A549 (cell line): ENCODE data around the gene DUSP10. TPM values are rescaled to one million over a fixed set of nuclear protein-coding genes. Genes with fewer than 3 reads are reported as not detected.

Experiments
- ATAC-seq, 2 experiments: fragments of 200-7000 bp in 1 of 2; fragments of >200 bp in 1 of 2; cut with Nextera tagmentation in 1 of 2; cut with Tn5 transposase in 1 of 2; 3 replicates each; pipeline versions ENCODE4 v1.8.0 to v1.9.1; 2018 to 2020; ENCODE audit warnings: mild to moderate bottlenecking in 1 of 2, moderate library complexity in 1 of 2
- CTCF ChIA-PET: fragments of 300-600 bp; sonication (Branson Sonifier 250); formaldehyde crosslinking; extraction: SDS; loops from one replicate; lab custom pipeline; 2021; ENCODE audit warnings: antibody characterized with exemption, inconsistent platforms; lab: Yijun Ruan, JAX
- POLR2A ChIA-PET: fragments of 350-600 bp; formaldehyde crosslinking; extraction: SDS; loops from one replicate; lab custom pipeline; 2021; ENCODE audit warnings: antibody characterized with exemption, inconsistent platforms; lab: Yijun Ruan, JAX
- DNase-seq, 2 experiments: peaks; one replicate each; pipeline versions ENCODE4 v3.0.0 to v3.0.0-alpha.2; 2011 to 2016; ENCODE audit warnings: low read depth in 1 of 2, low spot score in 1 of 2
- FAIRE-seq: peaks from 2 replicates; lab custom pipeline; 2011; peaks lifted over from hg19 to GRCh38; lab: Jason Lieb, UNC
- H3K27ac ChIP-seq, 2 experiments: fragments of >200 bp; sonication (Bioruptor Twin); formaldehyde crosslinking; 3 replicates each; pipeline ENCODE4 v1.5.1; 2016 to 2017
- H3K4me1 ChIP-seq: fragments of >200 bp; sonication (Bioruptor Twin); formaldehyde crosslinking; 3 replicates; pipeline ENCODE4 v1.6.1; 2016
- H3K4me2 ChIP-seq: fragments of >200 bp; sonication (Bioruptor Twin); formaldehyde crosslinking; 3 replicates; pipeline ENCODE4 v1.6.1; 2016
- H3K4me3 ChIP-seq: fragments of >200 bp; sonication (Bioruptor Twin); formaldehyde crosslinking; 3 replicates; pipeline ENCODE4 v1.5.1; 2016
- H3K9me3 ChIP-seq: fragments of >200 bp; sonication (Bioruptor Twin); formaldehyde crosslinking; 3 replicates; pipeline ENCODE4 v1.6.1; 2016
- BCL3 ChIP-seq: fragments of >200 bp; sonication (Bioruptor Twin); formaldehyde crosslinking; IDR thresholded peaks from 3 replicates; pipeline ENCODE4 v1.6.1; 2016
- CTCF ChIP-seq: fragments of >200 bp; sonication (Bioruptor Twin); formaldehyde crosslinking; IDR thresholded peaks from 3 replicates; pipeline ENCODE4 v1.5.1; 2016
- FOSB ChIP-seq: fragments of 250-450 bp; sonication (Bioruptor Pico); IDR thresholded peaks from 2 replicates; pipeline ENCODE4 v1.5.0; 2020; ENCODE audit warnings: mild to moderate bottlenecking, moderate library complexity
- FOSL2 ChIP-seq, 2 experiments: fragments of 450-650 bp in 1 of 2; fragments of >200 bp in 1 of 2; sonication (Bioruptor Twin) in 1 of 2; formaldehyde crosslinking; IDR thresholded peaks; 2 replicates each; pipeline versions ENCODE4 v1.5.0 to v1.6.1; 2016 to 2020; ENCODE audit warnings: mild to moderate bottlenecking in 1 of 2, moderate library complexity in 1 of 2
- HES2 ChIP-seq: fragments of >200 bp; sonication (Bioruptor Twin); formaldehyde crosslinking; IDR thresholded peaks from 2 replicates; pipeline ENCODE4 v1.6.1; 2016
- HOXB13 ChIP-seq: fragments of 250-450 bp; sonication (Bioruptor Pico); IDR thresholded peaks from 2 replicates; pipeline ENCODE4 v1.5.0; 2020; ENCODE audit warnings: low read depth, mild to moderate bottlenecking, moderate library complexity
- MAX ChIP-seq: IDR thresholded peaks from 2 replicates; pipeline ENCODE4 v1.6.1; 2012
- MAZ ChIP-seq: fragments of 150-350 bp; IDR thresholded peaks from 2 replicates; pipeline ENCODE4 v1.6.1; 2014; ENCODE audit warnings: antibody characterized with exemption, low read depth, low read length, borderline replicate concordance
- MYC ChIP-seq: IDR thresholded peaks from 2 replicates; pipeline ENCODE4 v1.6.1; 2012; ENCODE audit warnings: mild to moderate bottlenecking, inconsistent platforms, low read length, improper control_type of control experiment, borderline replicate concordance
- NFE2L2 ChIP-seq: fragments of 150-350 bp; conservative IDR thresholded peaks from 2 replicates; pipeline ENCODE4 v1.6.1; 2014; ENCODE audit warnings: low read length
- POLR2A ChIP-seq: IDR thresholded peaks from 2 replicates; pipeline ENCODE4 v1.6.1; 2012; ENCODE audit warnings: mild to moderate bottlenecking, low read length
- RARB ChIP-seq: fragments of 250-450 bp; sonication (Bioruptor Pico); IDR thresholded peaks from 2 replicates; pipeline ENCODE4 v1.8.0; 2021; ENCODE audit warnings: mild to moderate bottlenecking, moderate library complexity
- REST ChIP-seq: fragments of 200-600 bp; sonication (generic); IDR thresholded peaks from 2 replicates; pipeline ENCODE4 v1.6.1; 2016; ENCODE audit warnings: antibody characterized with exemption, mild to moderate bottlenecking, moderate library complexity
- RNF2 ChIP-seq: fragments of 200-600 bp; sonication (generic); IDR thresholded peaks from 2 replicates; pipeline ENCODE4 v1.6.1; 2016; ENCODE audit warnings: low read depth, mild to moderate bottlenecking, antibody characterized with exemption, moderate library complexity, borderline replicate concordance
- SMC3 ChIP-seq: fragments of >200 bp; sonication (Bioruptor Twin); formaldehyde crosslinking; IDR thresholded peaks from 3 replicates; pipeline ENCODE4 v1.6.1; 2018; ENCODE audit warnings: inconsistent platforms
- TFCP2L1 ChIP-seq: fragments of 250-450 bp; sonication (Bioruptor Pico); IDR thresholded peaks from 2 replicates; pipeline ENCODE4 v1.5.0; 2021; ENCODE audit warnings: mild to moderate bottlenecking
- TP53 ChIP-seq: fragments of 250-450 bp; sonication (Bioruptor Pico); IDR thresholded peaks from 2 replicates; pipeline ENCODE4 v1.5.0; 2021; ENCODE audit warnings: mild to moderate bottlenecking, moderate library complexity
- ZC3H11A ChIP-seq: fragments of 450-650 bp; IDR thresholded peaks from 2 replicates; pipeline ENCODE4 v1.6.1; 2014; ENCODE audit warnings: antibody characterized with exemption, mild to moderate bottlenecking
- ZNF302 ChIP-seq: fragments of 250-450 bp; sonication (Bioruptor Pico); IDR thresholded peaks from 2 replicates; pipeline ENCODE4 v1.9.0; 2021; ENCODE audit warnings: inconsistent platforms, mild to moderate bottlenecking, moderate library complexity
- ZSCAN20 ChIP-seq: fragments of 250-450 bp; sonication (Bioruptor Pico); IDR thresholded peaks from 2 replicates; pipeline ENCODE4 v1.8.0; 2022; ENCODE audit warnings: mild to moderate bottlenecking, moderate library complexity
- WGBS: methylation state at CpG from one replicate; pipeline ENCODE4 v1.1.6; 2017; ENCODE audit errors: missing lambda C conversion rate; 5-methylcytosine and 5-hydroxymethylcytosine counted together
- polyA plus RNA-seq, 4 experiments: library from polyadenylated mRNA; depleted of rRNA in 3 of 4; stranded (reverse); fragments of >200 nt; fragmentation: RNase III in 1 of 4; extraction: RNeasy Plus Mini Kit Qiagen cat#74134 plus additional on column Dnase treatment in 1 of 4; gene quantifications; 2 replicates in 3 of 4; 3 replicates in 1 of 4; pipeline ENCODE4 v1.2.3, GENCODE V29; 2011 to 2017

Gene DUSP10
- polyA plus RNA-seq, 2 of the 4 experiments (the other 2 are of a cell fraction): 4.8 to 5.2 TPM

- ATAC-seq: peak in 1 of 2 experiments; percentile 2; a peak in 3 of 6 replicates
- POLR2A ChIA-PET: interaction anchor here (1.2 to 2.3 kb wide), 7 partner anchors 16 to 263 kb away, joined by 4 to 12 read pairs (median 9); no protein-coding TSS in a partner anchor
- H3K4me1 ChIP-seq: peaks cover 9% of the 10 kb centered on the region; the same call in 1 of the 3 replicates
- peak overlapping the region; percentile 78 for H3K4me2 ChIP-seq
- CTCF ChIA-PET: interaction anchor here (1.2 to 2.8 kb wide), 8 partner anchors 8 to 1383 kb away, joined by 3 to 9 read pairs (median 6); no protein-coding TSS in a partner anchor
- H3K27ac ChIP-seq: peak overlapping the region; percentile 71 to 79
- peak overlapping the region; percentile 73 for H3K4me3 ChIP-seq
- FAIRE-seq: no peak
- TF ChIP-seq FOSL2 (IDR thresholded peaks at IDR 0.05): no peak
- no peak for TF ChIP-seq FOSL2 (CRISPR knock-in tag; IDR thresholded peaks at IDR 0.05)
- TF ChIP-seq ZC3H11A: no peak
- TF ChIP-seq NFE2L2: no peak
- no peak for TF ChIP-seq TFCP2L1 (CRISPR knock-in tag)
- 0 out of 3 replicates have a peak, but pooled peaks have one; percentile 15 for TF ChIP-seq BCL3
- peak in 1 of 2 experiments; percentile 38 for DNase-seq
- no peaks in the 10 kb centered on the region for H3K9me3 ChIP-seq
- WGBS: 58% methylated on average over 36 of the region's 36 CpGs
Measured at GRCh38 chr1:221740993-221741702, 741 bp downstream of the DUSP10 start.

GRCh38 chr1:221740369-221740992 is 1.4 kb downstream of the DUSP10 start:
- DNase-seq (no peak), FAIRE-seq (no peak), ATAC-seq (no peak)
- POLR2A ChIA-PET: no interaction called here
- H3K4me3 ChIP-seq: peak overlapping the region; percentile 73; the same call in 2 of the 3 replicates
- H3K9me3 ChIP-seq: no peaks in the 10 kb centered on the region
- H3K27ac ChIP-seq: no peak overlapping the region; a peak in 1 of 6 replicates
- H3K4me1 ChIP-seq: peaks cover 9% of the 10 kb centered on the region; the same call in 1 of the 3 replicates
- no peak for TF ChIP-seq RNF2
- no peak for TF ChIP-seq RARB (CRISPR knock-in tag)
- TF ChIP-seq REST: no peak
- TF ChIP-seq MYC: no peak
- TF ChIP-seq ZSCAN20 (CRISPR knock-in tag): no peak
- TF ChIP-seq FOSB (CRISPR knock-in tag): no peak
- TF ChIP-seq TFCP2L1 (CRISPR knock-in tag): no peak
- TF ChIP-seq ZC3H11A: no peak
- no peak for TF ChIP-seq SMC3
- TF ChIP-seq HOXB13 (CRISPR knock-in tag): no peak
- no peak for TF ChIP-seq HES2
- TF ChIP-seq POLR2A: no peak
- TF ChIP-seq ZNF302 (CRISPR knock-in tag): no peak
- TF ChIP-seq MAX: no peak
- no peak for TF ChIP-seq TP53 (CRISPR knock-in tag)
- no peak for TF ChIP-seq CTCF
- no peak for TF ChIP-seq MAZ
- CTCF ChIA-PET: interaction anchor here (1.5 to 2.7 kb wide), 3 partner anchors 8 to 1383 kb away, joined by 3 to 9 read pairs (median 6); no protein-coding TSS in a partner anchor
- WGBS: 86% methylated on average over 11 of the region's 11 CpGs
- H3K4me2 ChIP-seq: peak overlapping the region; percentile 78
